ENCODE measurements around the gene GSG1L.

The GSG1L gene

GRCh38 chr16:27761816-27762215 is 301.7 kb downstream of the GSG1L start:
- no peak overlapping the region for H3K27ac ChIP-seq (ENCODE audit: low read depth, low read length)
- no peak overlapping the region for H3K9ac ChIP-seq (ENCODE audit: low read length)
- no peaks in the 10 kb centered on the region for H3K9me3 ChIP-seq (ENCODE audit: insufficient read depth, low read length)
- H3F3A ChIP-seq (ENCODE audit: insufficient read depth), result no peaks in the 10 kb centered on the region
- H3K4me3 ChIP-seq (ENCODE audit: insufficient read depth, low read length, poor library complexity, severe bottlenecking), result no peak overlapping the region
- no peaks in the 10 kb centered on the region for H4K20me1 ChIP-seq (ENCODE audit: low read depth, low read length)
- no peaks in the 10 kb centered on the region for H3K79me2 ChIP-seq (ENCODE audit: insufficient read depth, low read length)
- no peak overlapping the region for H3K4me2 ChIP-seq (ENCODE audit: low read depth, low read length, poor library complexity, severe bottlenecking)
- H3K36me3 ChIP-seq (ENCODE audit: low read length), result no peaks in the 10 kb centered on the region; the same call in 1 of the 2 replicates
- no peak for TF ChIP-seq EZH2phosphoT487 (conservative IDR thresholded peaks at IDR 0.05; ENCODE audit: low read length)
- TF ChIP-seq CTCF (IDR thresholded peaks at IDR 0.05; ENCODE audit: insufficient read depth, low read length, poor library complexity, severe bottlenecking), result no peak
- no peak overlapping the region for H2AFZ ChIP-seq (ENCODE audit: low read depth, low read length, severe bottlenecking)
- no peaks in the 10 kb centered on the region for H3K27me3 ChIP-seq (ENCODE audit: low read length)
- no peaks in the 10 kb centered on the region for H3K9me2 ChIP-seq (replicated peaks; ENCODE audit: insufficient read depth, low read length)

- no peaks in the 10 kb centered on the region for H3K27me3 ChIP-seq (ENCODE audit: low read length)
- no peaks in the 10 kb centered on the region for H3K9me2 ChIP-seq (replicated peaks; ENCODE audit: insufficient read depth, low read length)
- H3K27ac ChIP-seq (ENCODE audit: low read depth, low read length), result no peak overlapping the region
- no peak overlapping the region for H3K9ac ChIP-seq (ENCODE audit: low read length)
- no peak overlapping the region for H2AFZ ChIP-seq (ENCODE audit: low read depth, low read length, severe bottlenecking)
- H3K79me2 ChIP-seq (ENCODE audit: insufficient read depth, low read length), result no peaks in the 10 kb centered on the region
- no peaks in the 10 kb centered on the region; the same call in 1 of the 2 replicates for H3K36me3 ChIP-seq (ENCODE audit: low read length)
- no peak overlapping the region for H3K4me2 ChIP-seq (ENCODE audit: low read depth, low read length, poor library complexity, severe bottlenecking)
- H4K20me1 ChIP-seq (ENCODE audit: low read depth, low read length), result no peaks in the 10 kb centered on the region
- H3K9me3 ChIP-seq (ENCODE audit: insufficient read depth, low read length), result no peaks in the 10 kb centered on the region
- no peak for TF ChIP-seq CTCF (IDR thresholded peaks at IDR 0.05; ENCODE audit: insufficient read depth, low read length, poor library complexity, severe bottlenecking)
- no peak for TF ChIP-seq EZH2phosphoT487 (conservative IDR thresholded peaks at IDR 0.05; ENCODE audit: low read length)
- no peak overlapping the region for H3K4me3 ChIP-seq (ENCODE audit: insufficient read depth, low read length, poor library complexity, severe bottlenecking)
- H3F3A ChIP-seq (ENCODE audit: insufficient read depth), result no peaks in the 10 kb centered on the region
Measured at GRCh38 chr16:27760789-27761176, 302.7 kb downstream of the GSG1L start.

GRCh38 chr16:27759967-27760788 is 303.3 kb downstream of the GSG1L start:
- Histone ChIP-seq H3F3A (ENCODE audit: insufficient read depth) (no peaks in the 10 kb centered on the region), H3K36me3 (ENCODE audit: low read length) (no peaks in the 10 kb centered on the region; the same call in 1 of the 2 replicates), H3K4me2 (ENCODE audit: low read depth, low read length, poor library complexity, severe bottlenecking) (no peak overlapping the region), H4K20me1 (ENCODE audit: low read depth, low read length) (no peaks in the 10 kb centered on the region), H3K27ac (ENCODE audit: low read depth, low read length) (no peak overlapping the region), H3K9me2 (replicated peaks; ENCODE audit: insufficient read depth, low read length) (no peaks in the 10 kb centered on the region), H3K9me3 (ENCODE audit: insufficient read depth, low read length) (no peaks in the 10 kb centered on the region), H3K79me2 (ENCODE audit: insufficient read depth, low read length) (no peaks in the 10 kb centered on the region), H3K27me3 (ENCODE audit: low read length) (no peaks in the 10 kb centered on the region), H2AFZ (ENCODE audit: low read depth, low read length, severe bottlenecking) (no peak overlapping the region), H3K4me3 (ENCODE audit: insufficient read depth, low read length, poor library complexity, severe bottlenecking) (no peak overlapping the region), H3K9ac (ENCODE audit: low read length) (no peak overlapping the region)
- TF ChIP-seq CTCF (IDR thresholded peaks at IDR 0.05; ENCODE audit: insufficient read depth, low read length, poor library complexity, severe bottlenecking) (no peak), EZH2phosphoT487 (conservative IDR thresholded peaks at IDR 0.05; ENCODE audit: low read length) (no peak)
